H4 (cell line): Measurements from ENCODE around the gene TSEN2. TPM values are rescaled to one million over a fixed set of nuclear protein-coding genes. Genes with fewer than 3 reads are reported as not detected.
"Not testable (repeated sequence)": the region's sequence is repeated elsewhere in the genome, so short reads cannot be mapped to it uniquely, and the experiment has no call there.

Source experiments
- DNase-seq: peaks from one replicate; pipeline ENCODE4 v3.0.0-alpha.2; 2015; ENCODE audit warnings: low spot score
- total RNA-seq: library from RNA; depleted of rRNA; stranded (reverse); fragments of >200 nt; shearing (Covaris generic); gene quantifications from 2 replicates; pipeline ENCODE4 v1.2.3, GENCODE V29; 2014

The TSEN2 gene
- total RNA-seq, 1 experiment from 2014 or later = 13.7 TPM

- no peak for DNase-seq
These were observed 12.2 kb upstream of the TSEN2 start for GRCh38 chr3:12472000-12472610.

- DNase-seq = no peak
These were observed 11.5 kb upstream of the TSEN2 start for GRCh38 chr3:12472796-12473195.

GRCh38 chr3:12473511-12473910, 10.8 kb upstream of the TSEN2 start:
- DNase-seq = no peak

GRCh38 chr3:12476238-12476897, 7.9 kb upstream of the TSEN2 start:
- DNase-seq = no peak

- DNase-seq = no peak
These were observed 7.0 kb upstream of the TSEN2 start for GRCh38 chr3:12477256-12477655.

GRCh38 chr3:12478326-12478725, 6.0 kb upstream of the TSEN2 start:
- DNase-seq = peak; percentile 25

GRCh38 chr3:12479198-12479597, 5.1 kb upstream of the TSEN2 start:
- DNase-seq = not testable (repeated sequence)

- peak; percentile 34 for DNase-seq
These were observed 4.3 kb upstream of the TSEN2 start for GRCh38 chr3:12479919-12480427.

- no peak for DNase-seq
These were observed 870 bp upstream of the TSEN2 start for GRCh38 chr3:12483410-12483809.

GRCh38 chr3:12483872-12484197, 445 bp upstream of the TSEN2 start:
- DNase-seq = no peak

GRCh38 chr3:12484983-12485327, 675 bp downstream of the TSEN2 start:
- no peak for DNase-seq

- DNase-seq = no peak
These were observed 1.7 kb downstream of the TSEN2 start for GRCh38 chr3:12486001-12486400.

- no peak for DNase-seq
These were observed 2.6 kb downstream of the TSEN2 start for GRCh38 chr3:12486916-12487315.

- no peak for DNase-seq
These were observed 3.1 kb downstream of the TSEN2 start for GRCh38 chr3:12487336-12487735.

- DNase-seq = no peak
These were observed 3.5 kb downstream of the TSEN2 start for GRCh38 chr3:12487786-12488185.

GRCh38 chr3:12489368-12489767, 5.1 kb downstream of the TSEN2 start:
- no peak for DNase-seq

- no peak for DNase-seq
These were observed 5.6 kb downstream of the TSEN2 start for GRCh38 chr3:12489832-12490231.

- DNase-seq = no peak
These were observed 6.3 kb downstream of the TSEN2 start for GRCh38 chr3:12490547-12490946.

GRCh38 chr3:12495749-12496452, 11.6 kb downstream of the TSEN2 start:
- DNase-seq = no peak

- no peak for DNase-seq
These were observed 12.1 kb downstream of the TSEN2 start for GRCh38 chr3:12496453-12496761.

GRCh38 chr3:12499474-12499873, 15.2 kb downstream of the TSEN2 start:
- no peak for DNase-seq

- no peak for DNase-seq
These were observed 17.2 kb downstream of the TSEN2 start for GRCh38 chr3:12501360-12502020.
